HG03135 (cell line): ENCODE measurements around the gene ELMO1.

Source experiments
- ATAC-seq: cut with Tn5 transposase; IDR thresholded peaks from one replicate; pipeline ENCODE4 v1.9.1; 2021; ENCODE audit warnings: mild to moderate bottlenecking, moderate library complexity; ENCODE audit not compliant: unreplicated experiment

ELMO1 gene

DNA sequence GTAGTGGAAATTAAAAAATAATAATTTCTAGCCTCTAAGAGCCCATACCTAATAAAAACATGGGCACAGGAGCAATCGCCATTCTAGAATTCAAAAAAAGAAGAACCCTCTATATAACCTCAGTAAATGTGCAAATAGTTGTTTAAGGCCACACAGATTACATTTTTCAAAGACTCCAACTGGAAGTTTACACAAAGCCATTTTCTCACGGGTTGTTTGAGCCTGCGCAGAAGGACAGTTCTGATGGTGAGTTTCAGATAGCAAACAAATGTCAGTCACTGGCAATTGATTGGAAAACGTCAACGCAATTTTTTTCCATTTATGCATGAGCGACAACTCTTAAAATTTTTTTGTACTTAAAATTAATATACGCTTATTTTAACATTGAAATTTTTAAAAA, 23.0 kb upstream of the ELMO1 start:
- ATAC-seq: no peak

DNA sequence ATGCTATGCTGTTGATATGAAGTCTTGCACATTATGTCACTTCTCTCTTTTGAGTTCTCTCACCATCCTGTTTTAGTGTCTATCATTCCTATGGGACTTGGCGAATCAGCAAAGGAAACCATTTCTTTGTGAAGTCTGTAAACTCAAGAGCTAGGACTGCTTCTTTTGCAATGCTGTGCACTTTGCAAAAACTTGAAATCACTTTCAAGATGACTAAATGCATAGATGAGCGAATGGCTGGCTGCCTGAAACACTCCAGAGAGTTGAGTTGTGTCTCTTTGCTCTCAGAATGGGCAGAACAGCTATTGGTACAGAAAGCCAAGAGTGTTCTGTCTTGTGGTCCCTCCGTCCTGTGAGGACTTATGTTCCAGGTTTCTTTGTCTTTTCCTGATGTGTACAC, 18.3 kb upstream of the ELMO1 start:
- ATAC-seq: no peak

DNA sequence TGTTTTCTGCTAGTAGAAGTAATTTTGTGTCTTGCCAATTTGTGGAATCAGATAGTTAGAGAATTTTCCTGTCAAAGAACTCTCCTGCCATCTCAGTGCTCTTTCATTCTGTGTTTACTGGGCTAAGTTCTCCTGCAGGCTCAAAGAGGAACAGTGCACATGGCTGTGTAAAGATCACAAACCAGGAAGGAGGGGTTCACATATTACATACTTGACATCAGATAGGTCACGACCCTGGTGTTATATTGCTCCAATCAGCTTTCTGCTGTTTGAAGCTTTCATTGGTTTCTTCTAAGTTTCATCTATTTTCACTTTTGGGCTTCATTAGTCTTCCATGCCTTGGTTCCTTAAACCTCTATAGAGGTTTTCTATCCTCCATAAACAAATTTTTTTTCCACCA, 13.5 kb upstream of the ELMO1 start:
- no peak for ATAC-seq

DNA sequence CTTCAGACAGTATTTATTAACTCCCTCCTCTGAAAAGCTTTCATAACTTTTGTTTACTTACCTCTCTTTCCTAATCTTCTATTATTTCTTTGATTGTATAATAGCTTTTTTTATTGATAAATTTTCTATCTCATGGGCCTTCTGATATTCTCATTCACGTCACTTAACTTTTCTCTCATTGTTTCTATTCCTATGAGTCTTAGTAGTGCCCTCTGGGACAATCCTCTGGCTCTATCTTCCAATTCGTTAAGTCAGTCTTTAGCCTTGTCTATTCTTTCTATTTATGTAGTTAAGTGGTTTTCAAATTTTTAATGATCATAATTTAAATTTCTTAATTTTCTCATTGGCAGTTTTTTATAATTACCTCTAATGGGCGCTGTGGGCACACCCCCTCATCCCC, 6.4 kb upstream of the ELMO1 start:
- no peak for ATAC-seq

DNA sequence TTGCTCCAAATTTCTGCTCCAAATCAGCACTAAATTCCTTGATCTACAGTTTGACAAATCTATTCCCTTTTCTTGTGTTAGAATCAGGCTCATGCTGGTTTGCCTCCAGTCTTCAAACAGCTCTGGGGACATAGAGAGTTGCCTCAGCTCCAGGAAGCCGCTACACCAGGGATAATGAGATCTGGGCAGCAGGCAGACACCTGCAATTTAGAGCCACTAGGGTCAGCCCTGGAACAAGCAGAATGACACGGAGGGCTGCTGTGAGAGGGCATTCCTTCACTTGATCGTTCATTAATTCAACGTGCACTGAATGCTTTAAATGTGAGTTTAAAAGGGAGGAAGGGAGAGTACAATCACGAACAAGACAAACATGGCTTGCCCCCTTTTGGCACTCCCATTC, 3.7 kb upstream of the ELMO1 start:
- ATAC-seq: no peak

DNA sequence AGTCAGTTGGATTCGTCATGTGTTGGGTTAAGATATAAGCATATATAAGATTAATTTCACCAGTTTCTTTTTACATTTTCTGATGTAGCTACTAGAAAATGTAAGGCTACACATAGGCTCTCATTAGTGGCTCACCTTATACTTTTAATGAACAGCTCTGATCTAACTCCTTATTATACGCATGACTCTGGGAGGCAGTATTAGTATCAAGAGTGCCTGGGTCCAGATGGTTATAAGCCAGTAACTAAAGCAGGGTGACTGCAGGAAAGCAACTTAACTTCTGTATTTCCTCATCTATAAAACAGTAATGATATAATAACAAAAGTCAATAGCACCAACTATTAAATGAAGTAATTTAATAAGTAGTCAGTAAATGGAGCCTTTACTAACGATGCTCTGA, 1.4 kb upstream of the ELMO1 start:
- no peak for ATAC-seq

DNA sequence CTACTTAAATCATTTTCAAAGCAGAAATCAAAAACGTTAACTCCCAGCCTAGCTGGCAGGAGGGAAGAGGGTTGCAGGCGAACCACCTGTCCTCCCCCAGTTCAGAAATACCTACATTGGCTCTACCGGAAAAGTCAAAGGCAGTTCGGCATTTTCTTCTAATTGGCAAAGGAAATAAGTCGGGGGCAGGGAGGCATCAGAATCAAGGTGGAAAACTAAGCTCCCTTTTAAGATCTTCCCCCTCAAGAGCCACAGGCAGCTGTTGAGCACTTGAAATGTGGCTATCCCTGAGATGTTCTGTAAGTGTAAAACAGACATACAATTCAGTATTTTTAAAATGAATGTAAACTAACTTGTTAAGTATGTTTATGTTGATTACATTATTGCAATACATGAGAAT, 957 bp upstream of the ELMO1 start:
- no peak for ATAC-seq

DNA sequence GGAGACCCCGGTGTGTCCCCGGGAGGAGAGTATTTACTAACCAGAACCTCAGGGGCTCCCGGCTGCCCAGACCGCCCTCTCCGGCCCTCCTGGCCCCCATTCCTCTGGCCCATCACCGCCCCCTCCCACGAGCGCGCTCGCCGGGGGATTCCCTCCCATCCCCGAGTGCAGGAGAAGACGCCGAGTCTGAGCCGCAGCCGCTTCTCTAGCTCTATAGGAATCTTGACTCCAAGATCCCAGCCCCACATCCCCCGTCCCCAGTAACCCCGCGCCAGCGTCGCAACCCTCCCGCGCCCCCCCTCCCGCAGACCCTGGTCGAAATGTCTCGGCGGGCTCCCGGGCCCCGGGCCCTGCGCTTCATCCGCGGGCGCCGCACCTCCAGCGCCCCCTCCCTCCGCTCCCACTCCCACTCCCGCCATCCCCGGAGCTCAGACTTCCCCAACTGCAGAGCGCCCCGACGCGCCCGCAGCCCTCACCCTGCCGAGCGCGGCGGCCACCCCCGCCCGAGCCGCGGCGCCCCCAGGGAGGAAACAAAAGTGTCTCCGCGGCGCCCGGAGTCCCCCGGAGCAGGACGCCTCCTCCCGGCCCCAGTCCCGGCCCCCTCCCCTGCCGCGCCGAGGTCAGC, 541 bp downstream of the ELMO1 start:
- peak; percentile 35 for ATAC-seq

DNA sequence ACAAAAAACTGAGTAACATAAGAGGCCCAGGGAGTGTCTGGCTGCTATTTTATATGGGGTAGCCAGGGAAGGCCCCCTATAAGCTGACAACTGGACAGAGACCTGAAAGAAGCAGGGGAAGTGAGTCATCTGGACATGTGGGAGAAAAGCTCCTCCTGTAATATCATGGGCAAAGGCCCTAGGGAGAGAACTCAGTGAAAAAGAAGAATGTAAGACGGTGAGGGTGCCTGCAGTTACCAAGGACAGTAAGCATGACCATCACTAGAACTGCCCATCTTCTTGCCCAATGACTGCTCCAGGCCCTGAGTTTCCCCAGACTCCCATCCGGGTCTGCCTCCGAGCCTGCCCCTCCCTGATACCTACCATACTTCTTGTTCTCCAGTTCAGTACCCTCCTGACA, 2.3 kb downstream of the ELMO1 start:
- ATAC-seq: no peak

DNA sequence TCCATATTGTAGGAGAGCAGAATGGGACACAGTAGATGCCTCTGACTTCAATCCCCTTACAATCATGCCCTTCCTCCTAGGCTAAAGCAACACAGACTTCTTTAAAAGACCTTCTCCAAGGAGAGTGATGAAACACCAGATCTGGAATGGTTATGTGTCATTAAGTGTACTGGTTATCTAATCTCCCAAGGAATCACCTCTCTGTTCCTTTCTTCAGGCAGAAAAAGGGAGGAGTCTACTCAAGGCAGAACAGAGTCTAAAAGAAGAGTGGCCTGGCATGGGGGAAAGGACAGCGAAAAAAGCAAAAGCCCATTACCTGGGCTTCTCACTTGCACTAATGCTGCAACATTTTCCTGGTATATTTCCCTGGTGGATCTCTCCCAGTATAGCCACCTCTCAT, 2.9 kb downstream of the ELMO1 start:
- ATAC-seq: no peak

DNA sequence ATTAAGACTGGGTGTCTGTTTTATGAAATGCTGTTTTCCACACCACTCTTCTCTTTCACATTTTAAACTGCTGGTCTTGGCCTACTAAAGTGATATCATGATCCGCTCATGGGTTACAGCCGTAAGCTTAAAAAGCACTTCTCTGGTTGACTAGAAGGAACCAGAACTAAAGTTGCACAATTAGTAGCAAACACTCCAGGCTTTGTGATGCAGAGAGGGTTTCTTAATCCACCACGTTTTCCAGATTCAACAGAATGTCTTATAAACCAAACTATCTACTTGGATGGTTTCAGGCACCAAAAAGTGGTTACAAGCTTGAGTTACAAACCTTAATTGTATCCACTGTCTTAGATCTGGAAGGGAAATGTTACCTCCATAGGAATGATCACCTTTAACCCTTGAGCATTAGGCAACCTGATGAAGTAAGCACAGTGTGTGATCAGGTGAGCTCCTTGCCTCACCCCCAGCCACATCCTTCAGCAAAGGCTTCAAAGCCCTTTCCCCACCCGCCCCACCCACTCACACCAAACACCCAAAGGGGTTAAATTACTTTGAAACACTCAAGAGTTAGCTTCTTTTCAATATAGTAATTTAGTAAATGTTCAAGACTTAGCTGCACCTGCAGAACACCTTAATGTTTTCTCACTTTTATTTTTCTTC, 3.5 kb downstream of the ELMO1 start:
- ATAC-seq: no peak

DNA sequence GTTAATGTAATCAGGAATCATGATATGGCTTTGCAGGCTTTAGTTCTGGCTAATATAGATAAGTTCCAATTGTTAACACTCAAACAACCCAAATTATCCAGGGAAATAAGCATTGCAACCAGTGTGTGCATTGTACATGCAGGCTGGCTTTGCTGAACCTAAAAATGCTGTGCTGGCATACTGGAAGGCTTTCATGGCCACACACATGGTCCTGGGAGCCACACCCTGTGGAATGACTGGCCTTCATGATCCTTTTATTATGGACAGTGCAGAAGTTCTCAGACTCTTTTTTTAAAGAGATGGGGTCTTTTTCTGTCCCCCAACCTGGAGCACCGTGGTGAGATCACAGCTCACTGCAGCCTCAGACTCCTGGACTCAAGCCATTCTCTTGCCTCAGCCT, 5.0 kb downstream of the ELMO1 start:
- no peak for ATAC-seq

DNA sequence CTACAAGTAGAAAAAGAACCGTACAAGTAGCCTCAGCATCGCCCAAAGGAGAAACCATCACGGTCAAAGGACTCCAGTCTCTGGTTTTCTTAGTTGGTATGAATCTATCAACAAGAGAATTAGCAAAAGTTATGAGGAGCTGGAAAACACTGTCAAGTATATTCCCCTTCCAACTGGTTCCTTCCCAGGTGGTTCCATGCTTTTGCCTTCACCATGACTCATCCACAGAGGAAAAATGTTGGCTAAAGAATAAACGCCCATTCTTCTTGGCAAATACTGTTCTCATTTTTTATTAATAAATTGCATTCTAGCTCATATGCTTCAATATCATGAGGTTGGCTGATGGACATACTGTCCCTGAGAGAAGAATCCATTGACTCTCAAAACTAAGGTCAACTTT, 6.4 kb downstream of the ELMO1 start:
- no peak for ATAC-seq

DNA sequence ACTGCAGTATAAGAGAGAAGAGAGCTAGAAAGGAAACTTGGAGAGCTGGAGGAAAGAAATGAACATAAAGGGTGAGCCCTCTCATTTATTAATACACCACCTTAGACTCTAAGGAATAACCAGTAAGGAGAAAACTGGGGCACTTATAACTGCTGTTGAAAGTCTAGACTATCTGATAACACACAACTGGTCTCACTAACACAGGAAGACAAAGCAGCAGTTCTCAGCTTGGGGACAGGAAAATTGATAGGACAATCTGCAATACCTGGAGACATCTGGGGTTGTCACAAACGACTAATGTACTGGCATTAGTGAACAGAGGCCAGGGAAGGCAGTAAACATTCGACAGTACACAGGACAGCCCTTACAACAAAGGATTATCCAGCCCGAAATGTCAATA, 6.8 kb downstream of the ELMO1 start:
- ATAC-seq: no peak

DNA sequence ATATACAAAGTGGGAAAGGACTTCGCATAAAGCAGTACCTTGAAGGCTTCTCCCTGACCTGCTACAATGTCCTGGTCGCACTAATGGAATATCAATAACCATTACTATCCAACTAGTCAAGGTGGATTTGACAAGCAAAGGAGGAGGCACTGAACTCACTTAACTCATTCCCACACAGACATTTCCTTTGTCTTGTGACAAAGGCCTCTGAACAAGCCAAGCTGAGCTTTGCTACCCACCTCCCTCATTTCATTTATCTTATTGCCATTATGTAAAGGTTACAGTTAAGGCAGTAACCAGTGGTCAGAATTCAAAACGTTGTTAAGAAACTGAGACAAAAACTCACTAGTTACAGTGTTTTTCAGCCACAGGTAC, 7.3 kb downstream of the ELMO1 start:
- no peak for ATAC-seq

DNA sequence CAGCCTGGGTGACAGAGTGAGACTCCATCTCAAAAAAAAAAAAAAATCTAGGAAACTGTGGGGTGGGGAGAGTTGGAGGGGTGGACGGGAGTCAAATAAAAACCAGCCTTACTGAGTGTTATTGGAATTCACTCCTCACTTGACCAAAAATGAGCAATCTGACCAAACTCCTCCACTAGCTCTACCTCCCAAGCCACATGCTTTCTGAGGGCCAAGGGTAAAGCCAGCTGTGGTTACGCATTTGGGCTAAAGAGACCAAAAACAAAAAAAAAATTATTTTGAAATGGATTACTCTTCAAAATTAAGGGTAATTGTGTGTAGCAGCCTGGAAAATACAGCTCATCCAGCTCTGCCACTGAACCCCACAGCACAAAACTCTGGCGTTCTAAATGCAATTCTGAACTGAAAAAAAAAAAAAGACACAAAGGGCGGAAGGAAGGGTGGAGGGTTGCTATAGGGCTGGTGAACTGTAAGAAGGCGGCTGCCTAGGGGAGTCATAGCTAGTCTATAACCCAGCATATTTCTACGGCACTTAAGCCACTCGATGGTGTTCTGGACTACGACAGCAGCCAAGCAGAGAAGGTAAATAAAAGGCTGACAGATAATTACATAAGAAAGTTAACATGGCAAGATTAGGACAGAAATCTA, 7.8 kb downstream of the ELMO1 start:
- ATAC-seq: no peak

DNA sequence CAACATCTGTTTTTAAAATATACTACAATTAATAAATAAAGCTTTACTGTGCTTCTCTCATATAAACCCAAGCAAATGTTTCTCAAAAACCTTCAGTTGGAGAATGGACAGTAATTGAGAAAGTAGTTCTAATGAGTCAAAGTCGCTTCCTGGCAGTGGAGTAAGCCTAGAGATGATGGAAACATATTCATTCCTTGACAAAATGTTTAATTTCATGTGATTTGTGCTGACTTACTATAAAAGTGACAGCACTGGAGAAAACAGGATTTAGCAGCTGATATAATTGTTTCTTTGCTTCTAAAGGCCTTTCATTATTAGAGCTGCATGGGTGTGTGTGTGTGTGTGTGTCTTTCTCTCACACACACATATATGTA, 9.0 kb downstream of the ELMO1 start:
- no peak for ATAC-seq

DNA sequence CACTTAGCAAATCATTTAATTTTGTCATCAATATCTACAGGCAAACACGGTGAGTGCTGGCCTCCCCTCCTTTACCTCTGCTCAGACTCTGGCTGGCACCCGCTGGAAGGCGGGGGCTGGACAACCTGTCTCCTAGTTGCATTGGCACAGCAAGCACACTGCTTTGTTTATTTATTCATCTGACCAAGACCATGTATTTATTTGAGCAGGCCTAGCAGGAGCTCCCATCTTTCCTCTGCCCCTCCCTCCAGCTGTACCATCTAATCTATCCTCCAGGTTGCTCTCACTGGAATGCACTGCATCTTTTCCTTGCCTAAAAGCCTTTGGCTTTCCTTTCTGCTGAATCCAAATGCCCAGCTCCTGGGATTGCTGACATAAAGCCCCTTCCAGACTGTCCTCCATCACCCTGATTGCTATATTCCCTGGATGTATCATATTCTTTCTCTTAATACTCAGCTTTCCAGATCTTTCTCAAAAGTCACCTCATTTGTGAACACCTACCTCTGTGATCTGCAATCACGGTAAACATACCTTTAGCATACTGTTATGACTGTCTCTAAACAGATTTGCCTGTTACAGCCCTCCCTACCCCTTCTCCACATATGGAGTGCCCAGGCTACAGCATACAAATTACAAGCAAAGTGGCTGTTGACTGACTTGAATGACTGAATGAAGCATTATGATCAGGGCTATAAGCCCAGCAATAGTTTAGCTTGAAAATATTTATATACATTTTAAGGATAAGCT, 9.6 kb downstream of the ELMO1 start:
- ATAC-seq: no peak

DNA sequence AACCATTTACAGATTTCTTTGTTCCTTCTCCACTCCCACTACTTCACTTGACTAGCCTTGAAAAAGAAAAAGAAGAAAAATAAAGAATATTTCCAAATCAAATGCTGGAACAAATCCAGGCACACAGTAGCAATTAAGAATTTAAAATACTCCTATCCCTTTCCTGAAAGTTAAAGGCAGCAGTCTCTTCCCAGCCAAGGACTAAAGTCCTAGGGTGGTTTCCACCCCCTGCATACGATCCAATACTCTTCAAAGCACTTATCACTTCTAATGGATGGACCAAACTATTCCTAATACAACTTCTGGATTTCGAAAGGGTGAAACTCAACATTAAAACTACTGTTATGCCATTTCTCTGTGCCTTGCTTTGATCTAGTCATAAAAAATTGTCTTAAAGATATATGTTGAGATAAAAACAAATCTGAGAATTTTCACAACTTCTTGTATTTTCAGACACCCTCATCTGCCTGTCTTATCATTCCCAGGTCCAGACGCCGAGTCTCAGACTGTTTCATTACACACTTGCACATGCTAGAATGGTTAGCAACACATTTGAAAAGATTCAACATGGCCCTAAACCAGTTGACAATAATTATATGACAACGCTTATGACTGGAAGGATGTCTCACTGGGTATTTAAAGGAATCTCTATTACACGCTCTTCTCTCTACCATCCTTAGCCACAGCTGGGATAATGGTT, 13.4 kb downstream of the ELMO1 start:
- ATAC-seq: no peak

DNA sequence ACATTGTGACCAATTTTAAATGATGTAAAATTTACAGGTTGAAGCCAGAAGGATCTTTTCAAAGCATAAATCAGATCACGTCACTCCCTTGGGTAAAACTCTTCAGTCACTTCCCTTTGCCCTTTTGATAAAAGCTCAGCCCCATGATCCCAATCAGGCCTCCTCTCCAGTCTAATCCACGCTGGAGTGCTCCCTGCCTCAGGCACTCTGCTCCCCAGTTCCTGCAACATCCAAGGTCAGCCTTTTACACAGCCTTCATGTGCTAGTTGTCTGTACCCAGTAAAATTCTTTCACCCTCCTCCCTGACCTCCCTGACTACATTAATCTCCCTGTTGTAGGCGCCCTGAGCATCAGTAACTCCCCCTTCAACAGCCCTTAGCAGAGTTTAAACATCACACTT, 14.1 kb downstream of the ELMO1 start:
- ATAC-seq: no peak

DNA sequence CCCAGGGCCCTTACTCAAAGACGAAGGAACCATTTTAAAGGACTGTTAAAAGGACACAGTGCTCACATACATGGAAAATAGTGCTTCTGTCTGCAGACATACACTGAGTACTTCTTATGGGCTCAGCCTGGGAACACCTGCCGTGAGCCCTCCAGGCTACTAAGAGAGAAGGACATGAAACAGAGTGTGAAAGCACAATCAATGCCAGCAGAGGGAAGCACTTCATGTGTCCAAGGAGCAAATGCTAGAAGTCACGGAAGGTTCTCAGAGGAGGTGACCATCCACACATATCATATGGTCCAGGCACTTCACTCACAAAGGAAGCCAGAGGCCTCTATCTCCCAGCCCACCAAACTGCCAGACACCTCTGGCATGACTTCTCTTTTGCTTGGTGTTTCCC, 15.5 kb downstream of the ELMO1 start:
- ATAC-seq: no peak
